Activated CD4-positive, CD25-positive, alpha-beta regulatory T cell (primary cell): ENCODE results near the gene AMMECR1L.
"Not testable (repeated sequence)": the region's sequence is repeated elsewhere in the genome, so short reads cannot be mapped to it uniquely, and the experiment has no call there.

ENCODE experiments used
- DNase-seq, 4 experiments: peaks; one replicate each; lab custom pipeline; 2025; lab: John Stamatoyannopoulos, UW

The AMMECR1L gene

DNA sequence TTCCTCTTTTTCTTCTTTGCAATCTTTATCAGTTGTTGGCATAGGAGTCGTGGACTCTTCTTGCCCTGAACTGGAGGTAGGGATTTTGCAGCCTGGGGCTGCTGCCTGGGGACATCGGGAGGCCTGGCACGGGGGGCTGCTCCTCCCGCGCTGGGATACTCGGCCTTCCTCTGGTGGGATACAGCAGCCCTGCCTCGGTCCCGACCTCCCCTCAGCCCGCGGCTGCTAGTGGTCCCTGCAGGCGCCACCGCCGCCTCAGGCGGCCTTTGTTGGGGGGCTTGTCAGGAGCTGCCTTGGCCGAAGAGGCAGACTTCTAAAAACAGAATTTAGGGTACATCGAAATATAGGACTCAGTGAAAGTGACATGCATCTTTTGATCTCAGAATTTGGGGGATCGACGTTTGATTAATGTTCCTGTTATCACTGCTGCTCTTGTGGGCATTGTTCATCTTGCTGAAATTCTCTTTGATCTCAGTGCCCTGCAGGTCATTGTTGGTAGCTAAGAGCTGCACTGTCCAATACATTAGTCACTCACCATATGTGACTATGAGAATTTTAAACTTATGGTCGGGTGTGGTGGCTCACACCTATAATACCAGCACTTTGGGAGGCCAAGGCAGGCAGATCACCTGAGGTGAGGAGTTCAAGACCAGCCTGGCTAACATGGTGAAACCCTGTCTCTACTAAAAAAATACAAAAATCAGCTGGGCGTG, 44.1 kb downstream of the AMMECR1L start:
- DNase-seq: no peak

DNA sequence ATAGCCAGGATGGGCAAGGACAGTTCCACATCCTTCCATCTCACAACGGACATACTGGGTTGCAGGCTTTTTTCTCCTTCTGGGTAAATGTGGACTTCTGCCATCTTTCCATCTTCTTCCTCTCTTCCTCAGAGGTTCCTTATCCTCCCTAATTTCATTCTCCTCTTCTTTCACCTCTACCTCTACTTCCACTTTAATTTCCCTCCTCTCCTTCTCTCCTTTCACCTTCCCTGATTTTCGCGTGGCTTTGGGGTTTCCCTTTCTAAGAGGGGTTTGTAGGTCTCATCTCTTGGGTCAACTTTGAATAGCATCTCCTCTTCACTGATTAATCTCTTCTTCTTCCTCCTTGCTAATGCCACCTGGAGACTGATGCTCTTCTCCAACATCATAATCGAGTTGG, 44.9 kb downstream of the AMMECR1L start:
- no peak for DNase-seq

DNA sequence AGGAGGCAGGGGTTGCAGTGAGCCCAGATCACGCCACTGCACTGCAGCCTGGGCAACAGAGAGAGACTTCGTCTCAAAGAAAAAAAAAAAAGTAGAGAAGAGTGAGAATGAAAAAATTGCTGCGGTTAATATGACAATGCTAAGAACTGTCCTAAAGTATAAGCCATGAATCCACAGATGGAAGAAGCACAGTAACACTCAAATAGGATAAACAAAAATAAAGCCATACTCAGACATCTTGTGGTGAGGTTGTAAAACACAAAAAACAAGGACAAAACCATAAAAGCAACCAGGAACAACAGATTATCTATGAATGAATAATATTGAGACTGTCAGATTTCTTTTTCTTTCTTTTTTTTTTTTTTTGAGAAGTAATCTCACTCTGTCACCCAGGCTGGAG, 50.8 kb downstream of the AMMECR1L start:
- DNase-seq: no peak

- no peak for DNase-seq
Observed at GRCh38 chr2:127829845-127830246, 55.9 kb downstream of the AMMECR1L start.

- DNase-seq: not testable (repeated sequence)
Observed at GRCh38 chr2:127826708-127827107, 59.0 kb downstream of the AMMECR1L start.

- no peak for DNase-seq
Observed at GRCh38 chr2:127826047-127826446, 59.7 kb downstream of the AMMECR1L start.

DNA sequence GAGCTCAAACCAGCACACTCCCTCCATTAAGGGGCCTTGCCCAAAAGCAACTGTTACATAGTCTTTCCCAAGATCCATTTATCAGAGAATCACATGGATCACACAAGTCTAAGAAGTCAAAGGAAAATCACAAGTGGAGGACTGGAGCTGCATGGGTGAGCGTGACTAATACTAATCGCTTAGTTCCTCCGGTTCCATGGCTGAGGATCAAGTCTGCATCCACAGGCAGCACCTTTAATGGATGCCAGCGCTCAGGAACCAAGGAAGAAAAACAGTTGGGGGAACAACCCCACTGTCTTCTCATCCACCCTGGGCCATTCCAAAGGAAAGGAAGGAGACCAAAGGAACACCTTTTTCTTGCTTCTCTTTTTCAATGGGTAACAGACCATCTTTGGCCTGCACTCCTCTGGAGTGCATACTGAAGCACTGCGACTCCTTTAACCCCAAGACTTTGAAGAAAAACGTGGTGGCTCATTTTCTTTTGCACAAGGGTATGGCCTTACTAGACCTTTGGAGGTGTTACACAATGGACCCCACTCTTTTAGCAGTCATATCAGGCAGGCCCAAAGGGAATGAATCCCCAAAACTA, 65.6 kb downstream of the AMMECR1L start:
- DNase-seq: no peak

DNA sequence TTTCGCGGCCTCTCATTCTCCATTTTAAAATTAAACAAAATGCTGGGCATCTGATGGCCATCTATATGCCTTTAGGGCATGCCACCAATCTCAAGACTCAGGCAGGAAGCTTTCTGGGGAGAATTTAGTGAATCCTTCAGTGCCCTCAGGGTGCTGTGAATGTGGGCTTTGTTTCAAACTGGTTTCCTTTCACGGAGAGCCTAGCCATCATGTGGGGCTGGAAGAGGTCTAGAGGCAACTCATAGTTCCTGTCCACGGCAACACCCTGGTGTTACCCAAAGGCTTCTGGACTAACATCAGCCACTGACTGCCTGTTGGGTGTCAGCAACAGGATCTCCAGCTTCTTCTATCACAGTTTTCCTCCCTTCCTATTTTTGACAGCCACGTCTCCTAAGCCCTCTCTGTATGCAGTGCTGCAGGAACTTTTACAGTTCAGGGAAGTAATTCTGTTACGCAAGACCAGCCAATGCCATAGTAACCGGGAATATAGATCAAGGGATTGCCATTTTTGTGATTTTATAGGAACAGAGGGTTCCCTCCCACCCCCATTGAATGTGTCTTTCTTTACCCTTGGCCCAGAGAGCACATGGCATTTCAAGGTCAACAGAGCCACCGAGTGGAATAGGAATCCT, 66.8 kb downstream of the AMMECR1L start:
- DNase-seq: no peak

- no peak for DNase-seq
Observed at GRCh38 chr2:127818241-127818640, 67.5 kb downstream of the AMMECR1L start.

- no peak for DNase-seq
Observed at GRCh38 chr2:127814677-127815076, 71.1 kb downstream of the AMMECR1L start.

DNA sequence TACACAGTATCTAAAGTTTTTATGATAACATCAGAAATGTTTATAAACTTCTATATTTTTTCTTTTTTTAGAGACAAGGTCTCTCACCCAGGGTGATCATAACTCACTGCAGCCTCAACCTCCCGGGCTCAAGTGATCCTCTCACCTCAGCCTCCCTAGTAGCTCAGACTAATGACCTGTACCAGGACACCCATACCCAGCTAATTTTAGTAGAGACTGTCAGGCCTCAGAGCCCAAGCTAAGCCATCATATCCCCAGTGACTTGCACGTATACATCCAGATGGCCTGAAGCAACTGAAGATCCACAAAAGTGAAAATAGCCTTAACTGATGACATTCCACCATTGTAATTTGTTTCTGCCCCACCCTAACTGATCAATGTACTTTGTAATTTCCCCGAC, 73.3 kb downstream of the AMMECR1L start:
- not testable (repeated sequence) for DNase-seq
